HepG2 (cell line): ENCODE results near the gene NEURL4.
A peak's percentile ranks its signal among the peaks of the same experiment; 100 is the strongest.

Experiments
- FOXM1 ChIP-seq: sonication (generic); formaldehyde crosslinking; IDR thresholded peaks from 2 replicates; pipeline ENCODE4 v1.5.0; 2020; ENCODE audit warnings: missing genetic modification reagents
- MAFK ChIP-seq, 2 experiments: IDR thresholded peaks in 1 of 2; conservative IDR thresholded peaks in 1 of 2; 2 replicates each; pipeline ENCODE4 v1.6.1; 2011; ENCODE audit warnings: improper control_type of control experiment in 2 of 2, low read length in 2 of 2
- POLR2AphosphoS5 ChIP-seq: IDR thresholded peaks from 2 replicates; pipeline ENCODE4 v1.6.1; 2012; ENCODE audit warnings: low read depth, low read length
- SALL2 ChIP-seq: sonication (generic); formaldehyde crosslinking; IDR thresholded peaks from 2 replicates; pipeline ENCODE4 v1.8.1; 2023; ENCODE audit warnings: mild to moderate bottlenecking, missing genetic modification reagents, inconsistent platforms
- SMAD3 ChIP-seq: sonication (generic); formaldehyde crosslinking; IDR thresholded peaks from 2 replicates; pipeline ENCODE4 v1.4.0; 2020; ENCODE audit warnings: missing genetic modification reagents
- SP1 ChIP-seq, 2 experiments: fragments of 450-650 bp in 1 of 2; sonication (generic) in 1 of 2; formaldehyde crosslinking in 1 of 2; IDR thresholded peaks; 2 replicates each; pipeline versions ENCODE4 v1.4.0 to v1.6.1; 2016 to 2020; ENCODE audit warnings: missing genetic modification reagents in 1 of 2
- ZBTB7A ChIP-seq: sonication (generic); formaldehyde crosslinking; IDR thresholded peaks from 2 replicates; pipeline ENCODE4 v1.8.0; 2022; ENCODE audit warnings: mild to moderate bottlenecking, missing genetic modification reagents
- ZBTB8A ChIP-seq: sonication (generic); formaldehyde crosslinking; IDR thresholded peaks from 2 replicates; pipeline ENCODE4 v1.4.0; 2020; ENCODE audit warnings: mild to moderate bottlenecking, low read depth, missing genetic modification reagents, borderline replicate concordance
- ZNF24 ChIP-seq: fragments of 450-650 bp; IDR thresholded peaks from 2 replicates; pipeline ENCODE4 v1.6.1; 2017; ENCODE audit warnings: antibody characterized with exemption, mild to moderate bottlenecking
- TF ChIP-seq, protein P1 (sequence below): fragments of 450-650 bp; IDR thresholded peaks from 2 replicates; pipeline ENCODE4 v1.6.1; 2016
- TF ChIP-seq, protein P2 (sequence below), 2 experiments: IDR thresholded peaks; 2 replicates each; pipeline ENCODE4 v1.6.1; 2011 to 2012; ENCODE audit warnings: low read length in 2 of 2, borderline replicate concordance in 1 of 2, low read depth in 1 of 2, mild to moderate bottlenecking in 1 of 2, moderate library complexity in 1 of 2
- TF ChIP-seq, protein P3 (sequence below): sonication (generic); formaldehyde crosslinking; IDR thresholded peaks from 2 replicates; pipeline ENCODE4 v1.4.0; 2020; ENCODE audit warnings: missing genetic modification reagents
- TF ChIP-seq, protein P4 (sequence below): sonication (generic); formaldehyde crosslinking; IDR thresholded peaks from 2 replicates; pipeline ENCODE4 v1.5.0; 2020; ENCODE audit warnings: mild to moderate bottlenecking, missing genetic modification reagents, moderate library complexity

DNA sequence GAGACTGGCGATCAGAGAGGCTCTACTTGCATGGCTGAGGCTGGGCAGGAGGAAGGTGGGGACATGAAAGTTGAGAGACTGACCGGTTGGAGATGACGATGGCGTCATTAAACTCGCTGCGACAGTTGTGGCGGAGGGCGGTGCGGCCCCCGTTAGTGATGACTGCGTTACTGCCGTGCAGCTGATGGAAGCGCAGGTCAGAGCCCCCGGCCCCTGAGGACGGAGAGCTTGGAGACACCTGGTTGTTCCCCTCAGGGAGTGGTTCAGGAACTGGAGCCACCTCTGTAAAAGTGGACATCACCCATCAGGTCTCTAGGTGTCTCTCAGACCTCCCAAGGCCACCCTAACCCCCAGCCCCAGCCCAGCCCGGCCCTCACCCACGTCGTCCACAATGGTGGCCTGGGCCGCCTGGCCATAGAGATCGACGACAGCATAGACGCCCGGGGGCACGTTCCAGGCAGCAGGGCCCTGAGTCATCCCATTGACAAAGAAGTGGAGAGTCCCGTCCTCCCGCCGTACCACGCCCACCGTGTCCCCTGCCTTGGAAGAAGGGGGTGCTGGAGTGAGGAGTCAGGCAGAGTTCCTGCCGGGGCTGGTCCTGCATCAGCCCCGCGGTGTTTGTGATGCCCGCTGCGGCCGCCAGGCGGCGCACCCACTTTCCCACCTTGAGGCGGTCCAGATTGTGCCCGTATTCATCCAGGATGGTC is 5.3 kb downstream of the NEURL4 start:
- no peak for TF ChIP-seq SMAD3 (CRISPR knock-in tag)
- TF ChIP-seq POLR2AphosphoS5: no peak
- TF ChIP-seq ZNF24: no peak
- no peak for TF ChIP-seq FOXM1 (CRISPR knock-in tag)
- TF ChIP-seq, protein P1, sequence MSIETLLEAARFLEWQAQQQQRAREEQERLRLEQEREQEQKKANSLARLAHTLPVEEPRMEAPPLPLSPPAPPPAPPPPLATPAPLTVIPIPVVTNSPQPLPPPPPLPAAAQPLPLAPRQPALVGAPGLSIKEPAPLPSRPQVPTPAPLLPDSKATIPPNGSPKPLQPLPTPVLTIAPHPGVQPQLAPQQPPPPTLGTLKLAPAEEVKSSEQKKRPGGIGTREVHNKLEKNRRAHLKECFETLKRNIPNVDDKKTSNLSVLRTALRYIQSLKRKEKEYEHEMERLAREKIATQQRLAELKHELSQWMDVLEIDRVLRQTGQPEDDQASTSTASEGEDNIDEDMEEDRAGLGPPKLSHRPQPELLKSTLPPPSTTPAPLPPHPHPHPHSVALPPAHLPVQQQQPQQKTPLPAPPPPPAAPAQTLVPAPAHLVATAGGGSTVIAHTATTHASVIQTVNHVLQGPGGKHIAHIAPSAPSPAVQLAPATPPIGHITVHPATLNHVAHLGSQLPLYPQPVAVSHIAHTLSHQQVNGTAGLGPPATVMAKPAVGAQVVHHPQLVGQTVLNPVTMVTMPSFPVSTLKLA: no peak
- no peak for TF ChIP-seq ZBTB8A (CRISPR knock-in tag)
- TF ChIP-seq, protein P2, sequence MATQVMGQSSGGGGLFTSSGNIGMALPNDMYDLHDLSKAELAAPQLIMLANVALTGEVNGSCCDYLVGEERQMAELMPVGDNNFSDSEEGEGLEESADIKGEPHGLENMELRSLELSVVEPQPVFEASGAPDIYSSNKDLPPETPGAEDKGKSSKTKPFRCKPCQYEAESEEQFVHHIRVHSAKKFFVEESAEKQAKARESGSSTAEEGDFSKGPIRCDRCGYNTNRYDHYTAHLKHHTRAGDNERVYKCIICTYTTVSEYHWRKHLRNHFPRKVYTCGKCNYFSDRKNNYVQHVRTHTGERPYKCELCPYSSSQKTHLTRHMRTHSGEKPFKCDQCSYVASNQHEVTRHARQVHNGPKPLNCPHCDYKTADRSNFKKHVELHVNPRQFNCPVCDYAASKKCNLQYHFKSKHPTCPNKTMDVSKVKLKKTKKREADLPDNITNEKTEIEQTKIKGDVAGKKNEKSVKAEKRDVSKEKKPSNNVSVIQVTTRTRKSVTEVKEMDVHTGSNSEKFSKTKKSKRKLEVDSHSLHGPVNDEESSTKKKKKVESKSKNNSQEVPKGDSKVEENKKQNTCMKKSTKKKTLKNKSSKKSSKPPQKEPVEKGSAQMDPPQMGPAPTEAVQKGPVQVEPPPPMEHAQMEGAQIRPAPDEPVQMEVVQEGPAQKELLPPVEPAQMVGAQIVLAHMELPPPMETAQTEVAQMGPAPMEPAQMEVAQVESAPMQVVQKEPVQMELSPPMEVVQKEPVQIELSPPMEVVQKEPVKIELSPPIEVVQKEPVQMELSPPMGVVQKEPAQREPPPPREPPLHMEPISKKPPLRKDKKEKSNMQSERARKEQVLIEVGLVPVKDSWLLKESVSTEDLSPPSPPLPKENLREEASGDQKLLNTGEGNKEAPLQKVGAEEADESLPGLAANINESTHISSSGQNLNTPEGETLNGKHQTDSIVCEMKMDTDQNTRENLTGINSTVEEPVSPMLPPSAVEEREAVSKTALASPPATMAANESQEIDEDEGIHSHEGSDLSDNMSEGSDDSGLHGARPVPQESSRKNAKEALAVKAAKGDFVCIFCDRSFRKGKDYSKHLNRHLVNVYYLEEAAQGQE (IDR thresholded peaks at IDR 0.05; ENCODE audit: borderline replicate concordance in 1 of 2, low read depth in 1 of 2, low read length in 2 of 2): no peak
- TF ChIP-seq, protein P3, sequence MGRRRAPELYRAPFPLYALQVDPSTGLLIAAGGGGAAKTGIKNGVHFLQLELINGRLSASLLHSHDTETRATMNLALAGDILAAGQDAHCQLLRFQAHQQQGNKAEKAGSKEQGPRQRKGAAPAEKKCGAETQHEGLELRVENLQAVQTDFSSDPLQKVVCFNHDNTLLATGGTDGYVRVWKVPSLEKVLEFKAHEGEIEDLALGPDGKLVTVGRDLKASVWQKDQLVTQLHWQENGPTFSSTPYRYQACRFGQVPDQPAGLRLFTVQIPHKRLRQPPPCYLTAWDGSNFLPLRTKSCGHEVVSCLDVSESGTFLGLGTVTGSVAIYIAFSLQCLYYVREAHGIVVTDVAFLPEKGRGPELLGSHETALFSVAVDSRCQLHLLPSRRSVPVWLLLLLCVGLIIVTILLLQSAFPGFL (CRISPR knock-in tag): no peak
- no peak for TF ChIP-seq SP1 (IDR thresholded peaks at IDR 0.05)
- TF ChIP-seq SP1 (CRISPR knock-in tag; IDR thresholded peaks at IDR 0.05): no peak
- TF ChIP-seq, protein P4, sequence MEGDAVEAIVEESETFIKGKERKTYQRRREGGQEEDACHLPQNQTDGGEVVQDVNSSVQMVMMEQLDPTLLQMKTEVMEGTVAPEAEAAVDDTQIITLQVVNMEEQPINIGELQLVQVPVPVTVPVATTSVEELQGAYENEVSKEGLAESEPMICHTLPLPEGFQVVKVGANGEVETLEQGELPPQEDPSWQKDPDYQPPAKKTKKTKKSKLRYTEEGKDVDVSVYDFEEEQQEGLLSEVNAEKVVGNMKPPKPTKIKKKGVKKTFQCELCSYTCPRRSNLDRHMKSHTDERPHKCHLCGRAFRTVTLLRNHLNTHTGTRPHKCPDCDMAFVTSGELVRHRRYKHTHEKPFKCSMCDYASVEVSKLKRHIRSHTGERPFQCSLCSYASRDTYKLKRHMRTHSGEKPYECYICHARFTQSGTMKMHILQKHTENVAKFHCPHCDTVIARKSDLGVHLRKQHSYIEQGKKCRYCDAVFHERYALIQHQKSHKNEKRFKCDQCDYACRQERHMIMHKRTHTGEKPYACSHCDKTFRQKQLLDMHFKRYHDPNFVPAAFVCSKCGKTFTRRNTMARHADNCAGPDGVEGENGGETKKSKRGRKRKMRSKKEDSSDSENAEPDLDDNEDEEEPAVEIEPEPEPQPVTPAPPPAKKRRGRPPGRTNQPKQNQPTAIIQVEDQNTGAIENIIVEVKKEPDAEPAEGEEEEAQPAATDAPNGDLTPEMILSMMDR (CRISPR knock-in tag): peak; percentile 79
- TF ChIP-seq ZBTB7A: no peak
- no peak for TF ChIP-seq SALL2 (CRISPR knock-in tag)
- TF ChIP-seq MAFK (conservative IDR thresholded peaks at IDR 0.05 in 1 of 2, IDR thresholded peaks at IDR 0.05 in 1 of 2; ENCODE audit: low read length in 2 of 2): no peak
